K562 (cell line): ENCODE measurements around the gene MKLN1.

Source experiments
- AFF4 ChIP-seq: sonication (generic); formaldehyde crosslinking; IDR thresholded peaks from 2 replicates; pipeline ENCODE4 v1.8.0; 2023; ENCODE audit warnings: mild to moderate bottlenecking, missing genetic modification reagents
- FOXJ2 ChIP-seq: fragments of 200-800 bp; sonication (Bioruptor generic); IDR thresholded peaks from 2 replicates; pipeline ENCODE4 v1.6.1; 2016; ENCODE audit warnings: missing genetic modification characterization, missing compliant biosample characterization
- NR1H2 ChIP-seq: sonication (generic); formaldehyde crosslinking; IDR thresholded peaks from 2 replicates; pipeline ENCODE4 v1.4.0; 2020; ENCODE audit warnings: mild to moderate bottlenecking, missing genetic modification reagents
- POLR2A ChIP-seq: fragments of 450-650 bp; conservative IDR thresholded peaks from 2 replicates; pipeline ENCODE4 v1.6.1; 2016
- ZNF668 ChIP-seq: fragments of 250-450 bp; sonication (Bioruptor Pico); IDR thresholded peaks from 2 replicates; pipeline ENCODE4 v1.8.0; 2022; ENCODE audit warnings: mild to moderate bottlenecking, inconsistent platforms
- TF ChIP-seq, protein P1 (sequence below), 3 experiments: IDR thresholded peaks in 2 of 3; conservative IDR thresholded peaks in 1 of 3; 2 replicates each; pipeline ENCODE4 v1.5.1; 2011 to 2012; ENCODE audit warnings: low read length in 3 of 3, mild to moderate bottlenecking in 3 of 3, control low read depth in 2 of 3, improper control_type of control experiment in 1 of 3, inconsistent platforms in 1 of 3, low read depth in 1 of 3, mixed read lengths in 1 of 3, moderate library complexity in 1 of 3; ENCODE audit not compliant: insufficient read depth in 2 of 3

- TF ChIP-seq AFF4 (CRISPR knock-in tag), result no peak
- TF ChIP-seq NR1H2 (CRISPR knock-in tag), result no peak
- TF ChIP-seq FOXJ2 (tag), result no peak
- TF ChIP-seq, protein P1, sequence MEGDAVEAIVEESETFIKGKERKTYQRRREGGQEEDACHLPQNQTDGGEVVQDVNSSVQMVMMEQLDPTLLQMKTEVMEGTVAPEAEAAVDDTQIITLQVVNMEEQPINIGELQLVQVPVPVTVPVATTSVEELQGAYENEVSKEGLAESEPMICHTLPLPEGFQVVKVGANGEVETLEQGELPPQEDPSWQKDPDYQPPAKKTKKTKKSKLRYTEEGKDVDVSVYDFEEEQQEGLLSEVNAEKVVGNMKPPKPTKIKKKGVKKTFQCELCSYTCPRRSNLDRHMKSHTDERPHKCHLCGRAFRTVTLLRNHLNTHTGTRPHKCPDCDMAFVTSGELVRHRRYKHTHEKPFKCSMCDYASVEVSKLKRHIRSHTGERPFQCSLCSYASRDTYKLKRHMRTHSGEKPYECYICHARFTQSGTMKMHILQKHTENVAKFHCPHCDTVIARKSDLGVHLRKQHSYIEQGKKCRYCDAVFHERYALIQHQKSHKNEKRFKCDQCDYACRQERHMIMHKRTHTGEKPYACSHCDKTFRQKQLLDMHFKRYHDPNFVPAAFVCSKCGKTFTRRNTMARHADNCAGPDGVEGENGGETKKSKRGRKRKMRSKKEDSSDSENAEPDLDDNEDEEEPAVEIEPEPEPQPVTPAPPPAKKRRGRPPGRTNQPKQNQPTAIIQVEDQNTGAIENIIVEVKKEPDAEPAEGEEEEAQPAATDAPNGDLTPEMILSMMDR (IDR thresholded peaks at IDR 0.05 in 2 of 3, conservative IDR thresholded peaks at IDR 0.05 in 1 of 3; ENCODE audit: insufficient read depth in 2 of 3, low read depth in 1 of 3, low read length in 3 of 3), result no peak
- TF ChIP-seq ZNF668 (CRISPR knock-in tag), result no peak
- TF ChIP-seq POLR2A, result no peak
These were observed 210.6 kb downstream of the MKLN1 start for GRCh38 chr7:131538071-131538812.
